ENCODE results near the gene MED13.
"Not testable (repeated sequence)": the region's sequence is repeated elsewhere in the genome, so short reads cannot be mapped to it uniquely, and the experiment has no call there.

MED13 gene

DNA sequence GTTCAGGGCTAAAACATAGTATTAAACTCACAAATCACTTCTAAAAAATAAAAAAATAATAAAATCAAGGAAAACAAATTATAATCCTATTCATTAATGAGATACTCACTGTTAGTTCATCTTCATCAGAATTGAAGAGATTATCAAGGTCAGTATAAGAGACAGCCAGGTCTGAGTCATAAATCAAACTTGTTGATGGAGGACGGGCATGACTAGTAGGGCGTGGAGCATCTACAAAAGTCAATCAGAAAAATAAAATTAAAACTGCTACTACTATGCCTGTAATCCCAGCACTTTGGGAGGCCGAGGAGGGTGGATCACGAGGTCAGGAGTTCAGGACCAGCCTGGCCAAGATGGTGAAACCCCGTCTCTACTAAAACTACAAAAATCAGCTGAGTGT is 78.2 kb downstream of the MED13 start:
- no peak for DNase-seq (ENCODE audit: low read depth)

DNA sequence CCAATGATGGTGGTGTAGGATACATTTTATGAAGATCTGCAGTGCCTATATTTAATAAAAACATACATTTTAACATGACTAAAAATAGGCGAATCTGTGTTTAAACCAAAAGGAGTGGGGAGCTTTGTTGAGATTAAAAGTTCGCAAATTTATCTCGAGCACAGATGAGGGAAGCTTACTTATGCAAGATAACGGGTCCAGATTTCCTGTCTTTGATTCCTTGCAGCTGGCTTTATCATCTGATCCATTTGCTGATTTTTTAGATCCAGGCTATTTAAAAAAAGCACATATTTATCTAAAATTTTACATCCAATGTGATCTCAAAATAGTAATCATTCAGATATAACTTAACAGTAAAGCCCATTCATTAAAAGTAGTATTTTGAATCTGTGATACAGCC is 80.3 kb downstream of the MED13 start:
- no peak for DNase-seq (ENCODE audit: low read depth)

DNA sequence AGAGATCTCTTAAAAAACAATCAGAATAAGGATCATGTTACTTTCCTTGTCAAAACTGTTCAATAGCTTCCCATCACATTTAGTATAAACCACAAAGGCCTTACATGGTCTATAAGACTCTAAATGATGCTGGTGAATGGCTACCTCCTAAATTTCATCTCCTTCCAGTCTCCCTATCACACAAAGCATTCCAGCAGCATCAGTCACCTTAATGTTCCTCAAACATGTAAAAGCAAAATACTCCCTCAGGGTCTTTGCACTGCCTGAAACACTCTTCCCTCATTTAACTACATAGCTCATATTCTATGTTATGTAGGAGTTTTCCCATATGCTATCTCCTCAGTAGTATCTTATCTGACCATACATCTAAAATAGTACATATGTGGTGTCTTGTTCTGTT is 83.8 kb downstream of the MED13 start:
- no peak for DNase-seq (ENCODE audit: low read depth)

DNA sequence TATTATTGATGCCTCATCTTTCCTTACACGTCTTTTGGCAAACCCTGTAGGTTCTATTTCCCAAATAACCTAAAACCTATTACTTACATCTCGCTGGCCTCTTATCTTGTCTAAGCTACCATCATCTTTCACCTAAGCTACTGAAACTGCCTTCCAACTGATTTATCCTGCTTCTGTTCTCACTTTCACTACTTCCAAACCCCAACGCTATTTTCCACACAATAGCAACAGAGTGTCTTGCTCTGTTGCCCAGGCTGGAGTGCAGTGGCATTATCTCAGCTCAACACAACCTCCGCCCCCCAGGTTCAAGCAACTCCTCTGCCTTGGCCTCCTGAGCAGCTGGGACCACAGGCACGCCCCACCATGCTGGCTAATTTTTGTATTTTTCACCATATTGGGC is 84.5 kb downstream of the MED13 start:
- DNase-seq (ENCODE audit: low read depth): no peak

DNA sequence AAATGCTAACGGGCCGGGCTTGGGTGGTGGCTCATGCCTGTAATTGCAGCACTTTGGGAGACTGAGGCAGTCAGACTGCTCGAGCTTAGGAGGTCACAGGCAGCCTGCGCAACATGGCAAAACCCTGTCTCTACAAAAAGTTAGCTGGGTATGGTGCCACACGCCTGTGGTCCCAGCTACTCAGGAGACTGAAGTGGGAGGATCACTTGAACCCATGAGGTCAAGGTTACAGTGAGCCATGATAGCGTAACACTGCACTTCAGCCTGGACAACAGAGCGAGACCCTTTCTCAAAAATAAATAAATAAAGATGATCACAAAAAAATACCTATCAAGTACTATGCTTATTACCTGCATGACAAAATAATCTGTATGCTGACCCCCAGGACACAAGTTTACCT is 91.0 kb downstream of the MED13 start:
- DNase-seq (ENCODE audit: low read depth): no peak

DNA sequence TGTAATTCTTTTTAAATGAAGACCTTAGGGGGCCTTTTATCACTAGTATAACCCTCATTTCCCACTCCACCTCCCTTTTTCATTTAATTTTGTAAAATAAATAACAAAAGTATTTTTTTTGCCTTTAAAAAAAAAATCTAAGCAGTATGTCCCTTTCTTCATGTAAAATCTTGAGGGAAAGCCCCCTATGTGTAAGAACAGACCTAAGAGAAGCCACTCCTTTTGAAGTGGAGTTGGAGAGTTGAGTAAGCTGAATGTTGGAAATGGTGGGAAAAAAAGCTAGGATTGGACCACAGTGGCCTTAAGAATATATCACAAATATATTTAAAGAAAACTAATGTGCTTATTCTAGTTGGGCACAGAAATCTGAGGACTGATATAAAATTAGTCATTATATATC is 92.8 kb downstream of the MED13 start:
- DNase-seq (ENCODE audit: low read depth): no peak

DNA sequence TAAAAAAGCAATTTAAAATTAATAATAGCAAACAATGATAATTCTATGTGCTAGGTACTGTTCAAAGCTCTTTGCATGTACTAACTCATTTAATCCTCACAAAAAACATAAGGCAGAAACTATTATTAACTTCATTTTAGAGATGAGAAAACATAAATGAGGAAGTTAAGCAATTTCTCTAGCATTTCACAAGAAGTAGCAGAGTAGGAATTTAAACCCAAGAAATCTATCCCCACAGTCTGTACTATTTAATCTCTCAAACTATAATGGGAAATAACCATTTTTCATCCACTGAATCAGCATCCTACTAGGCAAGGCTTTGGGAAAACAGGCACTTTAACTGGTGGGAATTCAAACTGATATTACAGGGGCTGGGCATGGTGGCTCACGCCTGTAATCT is 95.0 kb downstream of the MED13 start:
- DNase-seq (ENCODE audit: low read depth): no peak

DNA sequence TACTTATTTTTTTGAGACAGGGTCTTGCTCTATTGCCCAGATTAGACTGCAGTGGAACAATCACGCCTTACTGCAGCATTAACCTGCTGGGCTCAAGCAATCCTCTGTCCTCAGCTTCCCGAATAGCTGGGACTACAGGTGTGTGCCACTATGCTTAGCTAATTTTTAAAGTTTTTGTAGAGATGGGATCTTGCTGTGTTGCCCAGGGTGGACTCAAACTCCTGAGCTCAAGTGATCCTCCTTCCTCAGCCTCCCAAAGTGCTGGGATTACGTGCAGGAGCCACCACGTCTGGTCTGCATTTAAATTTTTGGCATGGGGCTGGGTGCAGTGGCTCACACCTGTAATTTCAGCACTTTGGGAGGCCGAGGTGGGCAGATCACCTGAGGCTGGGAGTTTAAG is 96.3 kb downstream of the MED13 start:
- no peak for DNase-seq (ENCODE audit: low read depth)

DNA sequence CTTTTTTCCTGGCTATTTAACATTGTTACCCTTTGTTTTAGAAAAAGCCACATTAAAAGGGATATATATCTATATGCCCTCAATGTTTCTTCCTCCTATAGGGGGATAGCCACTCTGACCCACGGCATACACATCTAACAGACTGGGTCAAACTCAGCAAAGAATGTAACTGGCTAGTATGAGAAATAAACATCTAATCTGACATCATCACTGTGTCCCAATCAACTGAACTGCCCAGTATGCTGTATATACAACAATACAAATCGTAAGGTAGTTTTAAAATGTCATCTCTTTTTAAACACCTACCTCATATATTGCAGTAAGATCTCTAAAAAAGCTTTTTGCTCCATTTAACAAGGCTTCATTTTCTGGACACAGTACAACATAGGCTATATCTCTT is 97.3 kb downstream of the MED13 start:
- no peak for DNase-seq (ENCODE audit: low read depth)

DNA sequence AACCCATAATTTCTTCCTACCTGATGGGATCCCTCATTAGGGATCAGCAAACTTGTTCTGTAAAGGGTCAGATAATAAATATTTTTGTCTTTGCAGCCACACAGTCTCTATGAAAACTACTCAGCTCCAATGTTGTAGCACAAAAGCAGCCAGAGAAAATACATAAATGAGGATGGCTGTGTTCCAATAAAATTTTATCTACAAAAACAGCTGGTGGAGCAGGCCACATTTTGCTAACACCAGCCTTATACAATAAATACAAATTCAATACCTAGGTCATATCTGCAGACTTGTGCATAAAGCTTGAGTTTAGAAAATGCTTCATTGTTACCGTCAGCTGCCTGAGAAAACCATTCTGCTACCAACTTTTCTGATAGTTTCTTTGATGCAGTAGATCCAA is 98.9 kb downstream of the MED13 start:
- DNase-seq (ENCODE audit: low read depth): no peak

DNA sequence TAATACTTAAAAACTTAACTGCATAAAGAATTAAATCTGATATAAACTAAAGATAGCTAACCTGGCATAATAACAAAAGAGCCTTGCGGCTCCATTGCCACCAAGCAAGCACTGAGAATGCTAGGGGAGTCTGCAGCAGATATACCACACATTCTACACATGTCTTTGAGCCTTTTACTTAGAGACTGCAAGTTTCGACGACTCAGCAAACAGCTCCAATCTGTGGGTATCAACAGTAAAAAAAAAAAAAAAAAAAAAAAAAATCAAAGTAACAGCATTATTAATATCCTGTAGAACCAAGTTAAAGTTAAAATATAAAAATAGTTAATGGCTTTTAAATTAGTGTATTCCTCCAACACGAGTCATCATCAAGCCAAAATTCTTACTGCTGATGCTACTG is 109.5 kb downstream of the MED13 start:
- no peak for DNase-seq (ENCODE audit: low read depth)

DNA sequence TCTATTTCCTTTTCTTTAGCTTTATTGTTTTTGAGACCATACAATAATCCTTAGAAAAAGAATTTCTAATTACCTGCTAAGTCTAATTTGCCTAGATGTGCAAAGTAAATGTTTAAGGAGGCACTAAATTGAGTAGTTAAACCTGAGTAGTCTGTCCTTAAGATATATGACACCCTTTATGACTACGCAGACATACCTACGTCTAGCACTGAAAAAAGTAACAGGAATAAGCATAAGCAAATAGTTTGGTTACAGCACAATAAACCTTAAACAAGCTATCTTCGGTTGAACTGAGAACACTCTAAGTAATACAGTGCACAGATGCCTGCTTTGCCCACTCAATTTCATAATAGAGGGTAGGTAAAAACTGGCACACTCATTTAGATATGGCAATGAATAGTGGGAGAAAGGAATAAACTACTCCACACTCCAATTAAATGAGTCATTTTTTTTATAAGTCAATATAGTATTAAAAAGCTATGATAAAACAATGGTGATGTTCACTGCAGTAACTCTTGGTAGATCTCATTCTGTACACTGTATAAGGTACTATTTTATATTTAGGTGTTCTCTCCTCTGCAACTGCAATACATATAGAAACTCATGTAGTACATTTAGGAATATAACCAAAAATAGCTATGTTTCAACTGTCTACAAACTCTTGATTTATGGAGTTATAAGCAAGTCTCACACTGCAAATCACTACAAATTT is 117.6 kb downstream of the MED13 start:
- DNase-seq (ENCODE audit: low read depth): no peak

DNA sequence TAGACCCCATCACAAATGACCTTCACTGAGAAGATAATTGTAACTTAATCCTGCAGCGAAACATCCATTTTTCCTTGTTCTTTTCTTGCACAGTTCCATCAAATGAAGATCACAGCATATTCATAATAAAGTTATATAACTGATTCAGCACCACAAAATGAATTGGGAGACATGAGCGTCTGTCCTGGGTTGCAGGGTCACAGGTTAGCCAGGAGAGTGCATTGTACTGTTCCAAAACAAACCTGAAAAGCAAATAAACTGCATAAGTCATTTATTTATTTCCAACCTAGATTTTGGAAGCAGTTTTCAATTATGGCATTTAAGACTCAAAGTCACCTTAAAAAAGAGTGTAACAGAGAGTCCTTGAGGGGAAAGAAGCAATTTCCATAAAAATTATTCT is 118.7 kb downstream of the MED13 start:
- no peak for DNase-seq (ENCODE audit: low read depth)

DNA sequence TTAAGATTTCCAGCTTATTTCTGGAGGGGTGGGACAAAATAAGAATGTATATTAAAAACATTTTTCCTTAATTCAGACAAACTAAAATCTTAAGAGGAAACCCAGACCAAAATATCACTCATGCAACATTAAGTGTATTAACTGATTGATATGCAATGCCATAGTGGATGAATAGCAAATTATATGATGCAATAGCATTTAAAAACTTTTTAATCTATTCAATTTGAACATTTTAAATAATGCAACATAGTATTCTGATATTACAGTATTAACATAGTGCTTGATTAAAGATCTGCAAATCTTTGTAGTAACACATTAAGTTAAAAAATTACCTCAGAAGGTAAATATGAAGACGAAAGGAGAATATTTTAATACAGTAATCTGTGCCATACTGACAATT is 122.0 kb downstream of the MED13 start:
- DNase-seq (ENCODE audit: low read depth): no peak

DNA sequence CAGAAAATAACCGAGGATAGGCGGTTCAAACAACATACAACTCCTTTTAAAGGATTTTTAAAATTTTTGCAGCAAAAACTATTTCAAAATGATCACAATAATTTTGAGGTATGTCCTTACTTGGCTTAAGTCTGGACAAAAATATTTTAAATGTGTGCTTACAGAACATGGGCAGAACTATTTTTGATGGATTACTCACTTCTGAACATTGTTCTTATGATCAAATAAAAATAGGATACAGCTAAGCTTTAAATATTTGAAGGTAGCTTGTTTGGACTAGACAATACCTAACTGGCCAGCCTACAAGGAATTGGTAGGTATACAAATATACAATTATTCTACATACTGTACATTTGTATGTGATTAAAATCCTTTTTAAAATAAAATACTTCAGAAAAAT is 123.0 kb downstream of the MED13 start:
- no peak for DNase-seq (ENCODE audit: low read depth)

DNA sequence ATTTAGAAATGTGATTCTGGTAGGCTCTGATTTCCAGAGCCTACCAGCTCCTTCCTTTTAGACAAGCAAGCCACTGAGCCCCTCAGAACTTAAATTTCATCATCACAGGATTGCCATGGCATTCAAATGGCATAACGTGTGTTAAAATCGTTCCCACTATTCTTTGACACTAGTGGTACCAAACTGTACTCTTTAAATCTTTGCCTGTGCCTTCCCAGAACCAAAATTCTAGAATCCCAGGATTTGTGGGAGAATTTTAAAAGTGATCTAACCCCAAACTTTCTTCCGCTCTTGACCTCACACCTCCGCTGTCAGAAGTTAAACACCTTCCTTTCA is 137.0 kb downstream of the MED13 start:
- no peak for DNase-seq (ENCODE audit: low read depth)

DNA sequence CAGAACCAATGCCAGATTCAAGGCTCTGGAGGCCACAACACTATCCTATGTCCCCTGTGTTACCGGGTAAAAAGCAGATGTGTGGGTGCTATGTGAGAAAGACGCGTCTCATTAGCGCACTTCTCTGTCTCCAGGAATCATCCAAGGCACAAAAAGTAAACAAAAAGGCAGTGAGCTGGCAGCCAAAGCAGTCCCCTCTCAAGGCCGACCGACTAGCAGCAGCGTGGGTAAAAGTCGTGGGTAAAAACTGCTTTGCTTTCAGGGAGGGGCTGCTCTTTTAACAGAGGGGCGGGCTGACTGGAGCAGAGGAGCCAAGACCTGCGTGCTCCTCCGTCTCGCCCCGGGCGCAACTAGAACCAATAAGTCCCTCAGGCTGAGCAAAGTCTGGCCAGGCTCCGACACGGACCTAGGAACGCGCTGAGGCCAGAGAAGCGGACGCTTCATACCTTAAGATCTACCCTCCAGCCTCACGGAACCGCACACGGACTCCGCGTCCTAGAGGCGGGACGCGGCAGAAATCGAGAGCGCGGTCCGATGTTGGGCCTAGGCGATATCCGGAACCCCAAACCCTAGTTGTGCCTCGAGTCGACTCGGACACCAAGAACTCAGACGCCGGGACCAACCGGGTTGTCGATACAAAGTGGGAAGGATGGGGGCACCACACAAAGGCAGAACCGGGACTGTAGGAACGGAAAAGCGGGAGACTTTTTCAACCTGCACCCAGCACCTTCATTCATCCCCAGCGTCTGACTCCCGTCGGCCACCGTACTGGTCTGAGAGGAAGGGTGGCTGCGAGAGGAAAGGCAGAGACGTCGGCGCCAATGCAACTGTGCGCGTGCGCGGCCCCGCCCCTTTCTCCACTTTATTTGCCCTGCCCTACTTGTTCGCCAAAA is 137.6 kb downstream of the MED13 start, which contains the start of gene INTS2:
Gene INTS2, minus strand, starts transcription at position 775 of the 893 bp plus-strand sequence. CDS start 1,338 bp downstream, outside the sequence.
- DNase-seq (ENCODE audit: low read depth): peak; percentile 93

DNA sequence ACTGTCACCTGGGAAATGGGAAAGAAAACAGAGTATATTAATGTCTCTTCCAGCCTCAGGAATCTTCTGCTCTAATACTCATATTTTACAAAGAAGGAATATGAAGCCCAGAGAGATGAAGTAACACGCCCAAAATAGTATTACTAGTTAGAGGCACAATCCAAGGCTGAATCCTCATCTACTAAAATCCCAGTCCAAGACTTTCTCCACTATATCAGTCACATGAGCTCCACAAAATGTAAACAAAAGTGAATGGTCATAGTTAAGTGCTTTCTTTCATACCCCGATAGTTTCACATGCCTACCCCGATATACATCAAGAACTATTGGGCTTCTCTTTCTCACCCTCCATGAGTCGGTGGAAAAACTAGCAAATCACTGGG is 138.3 kb downstream of the MED13 start:
- no peak for DNase-seq (ENCODE audit: low read depth)

DNA sequence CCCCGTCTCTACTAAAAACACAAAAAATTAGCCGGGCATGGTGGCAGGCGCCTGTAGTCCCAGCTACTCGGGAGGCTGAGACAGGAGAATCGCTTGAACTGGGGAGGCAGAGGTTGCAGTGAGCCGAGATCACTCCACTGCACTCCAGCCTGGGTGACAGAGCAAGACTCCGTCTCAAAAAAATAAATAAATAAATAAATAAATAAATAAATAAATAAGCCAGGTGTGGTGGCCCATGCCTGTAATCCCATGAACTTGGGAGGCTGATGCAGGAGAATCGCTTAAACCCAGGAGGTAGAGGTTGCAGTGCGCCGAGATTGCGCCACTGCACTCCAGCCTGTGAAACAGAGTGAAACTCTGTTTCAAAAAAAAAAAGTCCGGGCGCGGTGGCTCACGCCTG is 149.9 kb downstream of the MED13 start:
- not testable (repeated sequence) for DNase-seq (ENCODE audit: low read depth)

DNA sequence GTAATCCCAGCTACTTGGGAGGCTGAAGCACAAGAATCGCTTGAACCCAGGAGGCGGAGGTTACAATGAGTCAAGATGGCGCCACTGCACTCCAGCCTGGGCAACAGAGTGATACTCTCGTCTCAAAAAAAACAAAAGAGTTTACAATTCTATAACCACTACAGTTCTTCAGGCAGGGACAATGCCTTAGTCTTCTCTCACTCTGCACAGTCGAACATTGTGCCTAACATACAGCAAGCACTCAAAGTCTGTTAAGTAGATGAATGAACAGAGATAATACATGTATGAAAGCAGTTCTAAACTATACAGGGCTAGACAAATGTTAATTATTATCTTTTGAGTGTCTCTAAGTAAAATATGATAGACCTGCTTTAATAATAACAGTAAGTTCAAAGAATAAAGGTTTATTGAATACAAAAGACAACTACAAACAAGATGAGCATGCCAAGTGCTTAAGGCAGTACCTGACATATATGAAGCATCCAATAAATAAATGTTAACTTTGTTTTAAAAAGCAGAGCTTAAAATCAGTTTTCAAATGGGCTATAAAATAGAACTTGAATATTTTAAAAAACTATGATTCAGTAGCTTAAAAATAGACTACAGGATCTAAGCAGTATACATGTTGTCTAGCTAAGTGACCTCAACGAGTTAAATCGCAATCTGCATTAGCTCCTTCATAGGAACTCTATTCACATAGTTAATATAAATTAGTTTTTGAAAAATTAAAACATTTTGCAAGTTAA is 156.6 kb downstream of the MED13 start:
- no peak for DNase-seq (ENCODE audit: low read depth)

DNA sequence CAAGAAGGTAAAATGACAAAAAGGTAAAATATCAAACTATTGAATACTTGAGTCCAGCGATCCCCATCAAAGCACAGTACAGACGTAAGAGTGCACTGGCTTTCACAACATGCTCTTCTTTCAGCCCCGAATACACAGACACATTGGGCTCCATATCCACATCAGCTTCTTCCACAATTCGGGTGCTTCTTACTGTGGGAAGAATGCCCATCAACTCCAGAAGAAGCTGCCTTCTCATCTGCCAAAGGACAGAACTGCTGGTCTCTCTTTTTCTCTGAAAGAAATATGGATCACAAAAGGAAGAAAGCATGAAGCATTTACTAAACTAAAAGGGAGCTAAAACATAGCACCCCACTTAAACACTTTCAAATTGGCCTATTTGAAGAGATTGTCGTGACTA is 157.7 kb downstream of the MED13 start:
- DNase-seq (ENCODE audit: low read depth): no peak

DNA sequence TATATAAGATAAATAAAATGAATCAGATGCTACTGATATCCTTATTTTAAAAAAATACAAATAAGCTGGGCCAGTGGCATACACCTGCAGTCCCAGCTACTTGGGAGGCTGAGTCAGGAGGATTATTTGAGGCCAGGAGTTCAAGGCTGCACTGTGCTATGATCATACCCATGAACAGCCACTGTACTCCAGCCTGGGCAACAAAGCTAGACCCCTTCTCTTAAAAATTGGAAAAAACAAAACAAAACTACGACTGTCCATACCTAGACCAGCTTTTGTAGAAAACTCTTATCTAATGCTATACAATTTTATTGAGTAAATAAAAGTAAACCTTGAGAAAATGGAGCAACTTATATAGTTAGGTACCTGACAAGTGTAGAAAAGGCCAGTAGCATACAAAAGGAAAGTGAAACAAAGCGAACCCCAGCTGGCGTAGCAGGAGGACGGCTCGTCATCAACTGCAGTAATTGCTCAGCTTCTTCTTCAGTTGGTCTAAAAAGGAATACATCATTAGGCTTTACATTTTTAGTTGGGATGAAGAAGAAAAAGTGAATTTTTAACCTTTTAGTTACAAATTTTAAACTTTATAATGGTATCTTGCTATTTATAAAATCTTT is 160.9 kb downstream of the MED13 start:
- DNase-seq (ENCODE audit: low read depth): no peak

DNA sequence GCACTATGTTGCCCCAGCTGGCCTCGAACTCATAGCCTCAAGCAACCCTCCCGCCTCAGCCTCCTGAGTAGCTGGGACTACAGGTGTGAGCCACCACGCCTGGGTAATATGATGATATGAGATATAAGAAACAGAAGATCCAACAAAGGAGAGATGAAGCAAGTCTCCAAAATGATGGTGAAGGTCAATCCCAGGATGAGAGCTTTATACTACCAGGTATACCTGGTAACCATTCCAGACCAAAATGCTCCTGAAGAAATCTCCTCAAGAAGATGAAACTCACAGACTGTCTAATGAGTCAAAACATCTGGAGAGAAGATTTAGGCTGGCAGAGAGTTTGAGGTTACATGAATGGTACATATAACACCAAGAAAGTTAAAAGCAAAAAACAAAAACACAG is 161.8 kb downstream of the MED13 start:
- DNase-seq (ENCODE audit: low read depth): no peak

Measured in stimulated activated CD8-positive, alpha-beta memory T cell treated with anti-CD3 and anti-CD28 coated beads, Interleukin-7, amount 100 ng/mL, for 24 hours (primary cell).